ENCODE measurements around the gene IGSF10. TPM values are rescaled to one million over a fixed set of nuclear protein-coding genes. Genes with fewer than 3 reads are reported as not detected.

Gene IGSF10
- total RNA-seq, 4 donors from 2014 or later, result 9.4 to 17.3 (median 14.3) TPM

GRCh38 chr3:151483961-151484520 is 23.2 kb upstream of the IGSF10 start:
- TF ChIP-seq CTCF (IDR thresholded peaks at IDR 0.05; ENCODE audit: low read depth), result no peak

GRCh38 chr3:151483488-151483887 is 22.6 kb upstream of the IGSF10 start:
- TF ChIP-seq CTCF (IDR thresholded peaks at IDR 0.05; ENCODE audit: low read depth), result no peak

GRCh38 chr3:151480492-151480891 is 19.6 kb upstream of the IGSF10 start:
- TF ChIP-seq CTCF (IDR thresholded peaks at IDR 0.05; ENCODE audit: low read depth), result no peak

- no peak for TF ChIP-seq CTCF (IDR thresholded peaks at IDR 0.05; ENCODE audit: low read depth)
Measured at GRCh38 chr3:151479452-151479851, 18.6 kb upstream of the IGSF10 start.

GRCh38 chr3:151478335-151478697 is 17.5 kb upstream of the IGSF10 start:
- TF ChIP-seq CTCF (IDR thresholded peaks at IDR 0.05; ENCODE audit: low read depth), result no peak

- no peak for TF ChIP-seq CTCF (IDR thresholded peaks at IDR 0.05; ENCODE audit: low read depth)
Measured at GRCh38 chr3:151477591-151478334, 16.9 kb upstream of the IGSF10 start.

- no peak for TF ChIP-seq CTCF (IDR thresholded peaks at IDR 0.05; ENCODE audit: low read depth)
Measured at GRCh38 chr3:151476344-151477018, 15.6 kb upstream of the IGSF10 start.
